Aorta (tissue), 5 donors: ENCODE data around the gene PRM2. TPM values are rescaled to one million over a fixed set of nuclear protein-coding genes. Genes with fewer than 3 reads are reported as not detected.

Experiments used
- ATAC-seq: fragments of 200-7000 bp; cut with Tn5 transposase; one replicate; pipeline ENCODE4 v1.9.1; 2022; ENCODE audit warnings: moderate library complexity; ENCODE audit not compliant: low FRiP score
- DNase-seq, 2 donors: peaks; one replicate each; pipeline ENCODE4 v3.0.0-alpha.2; 2020
- H3K27ac ChIP-seq, 2 donors: one replicate each; pipeline ENCODE4 v1.5.1; 2013; ENCODE audit warnings: low read length in 2 of 2, mild to moderate bottlenecking in 2 of 2, moderate library complexity in 2 of 2, control low read depth in 1 of 2, inconsistent platforms in 1 of 2, low read depth in 1 of 2
- H3K27me3 ChIP-seq, 2 donors: one replicate each; pipeline ENCODE4 v1.6.1; 2013; ENCODE audit warnings: control low read depth in 1 of 2, low read length in 1 of 2, mild to moderate bottlenecking in 1 of 2, moderate library complexity in 1 of 2; ENCODE audit not compliant: insufficient read depth in 2 of 2, control insufficient read depth in 1 of 2
- H3K36me3 ChIP-seq, 2 donors: one replicate each; pipeline ENCODE4 v1.6.1; 2013; ENCODE audit warnings: control low read depth in 1 of 2, low read length in 1 of 2, mild to moderate bottlenecking in 1 of 2; ENCODE audit not compliant: insufficient read depth in 2 of 2, control insufficient read depth in 1 of 2
- H3K4me1 ChIP-seq, 2 donors: one replicate each; pipeline ENCODE4 v1.6.1; 2013; ENCODE audit warnings: low read length in 2 of 2, control low read depth in 1 of 2, mild to moderate bottlenecking in 1 of 2, moderate library complexity in 1 of 2; ENCODE audit not compliant: insufficient read depth in 2 of 2, control insufficient read depth in 1 of 2
- H3K4me3 ChIP-seq, 2 donors: one replicate each; pipeline ENCODE4 v1.5.1; 2013; ENCODE audit warnings: low read length in 2 of 2, control low read depth in 1 of 2, mild to moderate bottlenecking in 1 of 2
- H3K9me3 ChIP-seq: one replicate; pipeline ENCODE4 v1.6.1; 2013; ENCODE audit warnings: mild to moderate bottlenecking, low read length; ENCODE audit not compliant: control insufficient read depth
- WGBS, 2 donors: extraction: QIAGEN DNeasy Blood & Tissue Kit; methylation state at CpG; one replicate each; pipeline ENCODE4 v1.1.7; 2013; 5-methylcytosine and 5-hydroxymethylcytosine counted together
- intact Hi-C, 2 donors: fragments of 100-400 bp; cut with DNase I; formaldehyde crosslinking; loops; one replicate each; pipeline versions ENCODE4 v1.14.2 to v1.15.0; 2022
- polyA plus RNA-seq, 2 donors: library from polyadenylated mRNA; stranded (reverse); fragments of 200-250 nt; gene quantifications; one replicate each; pipeline ENCODE4 v1.2.3, GENCODE V29; 2013
- total RNA-seq, 2 donors: library from RNA; stranded (reverse); fragmentation: NEBNext Ultra II Directional; extraction: Animal tissue kit (Norgen Biotek cat#: 25700); gene quantifications; one replicate each; pipeline ENCODE4 v1.2.1, GENCODE V29; 2021
- donor health status: healthy with polysubstance abuse.
- donor health status: Bipolar disorder and iron deficiency.
- donor health status: DM: no; HTN: no; CAD: no.
- donor health status: DM: no; HTN: no; CAD: no.
- donor health status: DM: yes; HTN: yes; CAD: no.

The PRM2 gene
- total and polyA plus RNA-seq, 4 donors: not detected

DNA sequence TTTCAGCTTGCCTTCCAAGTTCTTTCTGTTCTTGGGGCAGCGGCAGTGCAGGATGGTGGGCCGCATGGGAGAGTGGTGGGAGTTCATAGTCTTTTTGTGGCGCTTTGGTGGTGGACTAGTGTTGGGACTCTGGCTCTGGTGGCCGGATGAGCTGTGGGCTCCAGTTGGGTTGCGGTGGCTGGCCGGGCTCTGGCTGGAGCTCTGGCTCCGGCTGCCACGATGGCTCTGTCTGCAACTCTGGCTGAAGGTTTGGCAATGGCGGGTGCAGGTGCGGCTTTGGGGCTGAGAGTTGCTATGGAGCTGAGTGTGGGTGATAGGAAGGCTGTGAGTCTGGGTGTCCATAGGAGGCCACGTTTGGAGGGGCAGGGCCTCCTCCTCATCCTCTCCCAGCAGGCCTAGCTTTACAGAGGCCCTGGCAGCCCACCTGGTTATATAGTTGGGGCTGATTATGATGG, 7.3 kb downstream of the PRM2 start, which contains the start of gene TNP2:
TSS of gene TNP2 (minus strand) at position 405 of the 455 bp plus-strand sequence. CDS start at position 342, 63 bp downstream.
- ATAC-seq: no peak
- 96 to 97% methylated on average over 11 of the region's 11 CpGs for WGBS, 2 donors

DNA sequence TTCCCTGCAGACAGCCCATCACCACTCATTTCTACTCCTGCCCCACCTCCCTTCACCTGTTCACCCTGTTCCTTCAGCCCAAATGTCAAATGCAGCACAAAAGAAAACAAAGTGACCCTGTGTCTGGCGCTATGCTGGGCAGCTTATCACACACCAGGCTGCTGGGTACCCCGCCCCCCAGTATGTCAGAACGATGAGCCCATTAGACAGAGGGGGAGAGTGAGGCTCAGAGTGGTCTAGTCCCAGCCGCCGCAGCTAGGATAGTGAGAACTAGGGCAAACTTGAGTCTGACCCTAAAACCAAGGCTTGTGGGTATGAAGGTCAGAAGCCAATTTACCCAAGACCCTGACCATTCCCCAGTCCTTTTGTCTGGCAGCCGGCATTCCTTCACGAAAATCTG, 11.2 kb downstream of the PRM2 start:
- H3K27ac ChIP-seq: no peak overlapping the region
- H3K27me3 ChIP-seq: no peaks in the 10 kb centered on the region
- H3K4me1 ChIP-seq: no peaks in the 10 kb centered on the region
- WGBS, 2 donors: 70 to 80% methylated on average over 7 of the region's 7 CpGs
- no peaks in the 10 kb centered on the region for H3K36me3 ChIP-seq
- ATAC-seq (no peak), DNase-seq (no peak)
- H3K4me3 ChIP-seq: no peak overlapping the region
- intact Hi-C loops: no loop called here
- H3K9me3 ChIP-seq: no peaks in the 10 kb centered on the region

More for the DNA sequence above, 7.3 kb downstream of the PRM2 start, which contains the start of gene TNP2:
- Histone ChIP-seq H3K36me3 (no peaks in the 10 kb centered on the region), H3K9me3 (no peaks in the 10 kb centered on the region), H3K4me1 (no peaks in the 10 kb centered on the region), H3K27me3 (no peaks in the 10 kb centered on the region), H3K4me3 (no peak within 1 kb of the TSS), H3K27ac (no peak within 1 kb of the TSS)
- no peak for DNase-seq
- intact Hi-C loops: no loop called here

DNA sequence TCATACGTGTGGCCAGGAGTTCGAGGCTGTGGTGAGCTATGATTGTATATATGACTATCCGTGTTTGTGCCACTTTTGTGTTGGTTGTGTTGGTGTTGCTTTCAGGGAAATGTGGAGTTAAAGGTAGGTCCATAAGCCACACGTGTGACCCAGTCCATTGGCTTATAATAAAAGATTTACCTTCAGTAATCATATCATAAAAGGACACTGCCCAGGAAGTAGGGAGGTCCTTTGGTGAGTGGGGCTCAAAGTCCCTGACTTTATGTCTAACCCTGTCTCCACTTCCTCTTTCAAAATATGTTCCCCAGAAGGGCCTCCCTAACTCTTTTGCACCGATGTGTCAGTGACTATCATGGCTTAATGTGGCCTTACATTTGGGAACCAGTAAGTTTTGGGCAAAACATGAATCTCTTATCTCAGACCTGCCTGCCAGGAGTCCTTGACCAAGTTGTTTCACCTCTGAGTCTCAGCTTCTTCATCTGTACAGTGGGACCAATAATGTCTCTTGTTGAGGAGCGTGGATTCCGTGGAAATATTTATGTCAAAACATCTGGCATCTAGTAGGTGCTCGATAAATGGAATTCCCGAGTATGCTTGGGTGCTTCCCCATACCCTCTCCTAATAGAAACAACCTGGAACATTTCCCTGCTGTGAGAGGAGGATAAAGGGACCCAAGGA, 12.0 kb downstream of the PRM2 start:
- 83 to 87% methylated on average over 9 of the region's 9 CpGs for WGBS, 2 donors

DNA sequence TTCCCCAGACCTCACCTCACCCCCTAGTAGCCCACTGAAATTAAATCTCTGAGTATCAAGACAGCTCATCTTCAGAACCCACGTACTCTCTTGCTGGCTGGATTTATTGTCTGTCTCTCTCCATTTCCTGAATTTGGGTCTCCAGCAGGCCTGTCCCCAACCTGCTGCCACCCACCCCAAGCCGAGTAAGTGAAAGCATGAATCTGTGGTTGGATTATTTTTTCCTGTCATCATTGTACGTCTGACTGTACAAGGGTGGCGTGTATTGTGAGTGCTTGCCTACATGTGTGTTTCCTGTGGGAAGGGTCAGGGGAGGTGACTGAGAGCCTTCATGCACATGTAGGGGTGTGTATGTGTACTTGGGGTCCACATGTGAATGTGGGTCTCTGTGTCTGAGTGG, 12.5 kb downstream of the PRM2 start:
- Histone ChIP-seq H3K36me3 (no peaks in the 10 kb centered on the region), H3K27ac (no peak overlapping the region), H3K4me1 (no peaks in the 10 kb centered on the region), H3K9me3 (no peaks in the 10 kb centered on the region), H3K27me3 (no peaks in the 10 kb centered on the region), H3K4me3 (no peak overlapping the region)
- ATAC-seq (no peak), DNase-seq (no peak)
- 71 to 72% methylated on average over 4 of the region's 4 CpGs for WGBS, 2 donors
- intact Hi-C loops: no loop called here

More for the DNA sequence above, 12.0 kb downstream of the PRM2 start:
- no peak for ATAC-seq
- Histone ChIP-seq H3K27ac (no peak overlapping the region), H3K36me3 (no peaks in the 10 kb centered on the region), H3K4me1 (no peaks in the 10 kb centered on the region), H3K27me3 (no peaks in the 10 kb centered on the region), H3K4me3 (no peak overlapping the region), H3K9me3 (no peaks in the 10 kb centered on the region)
- intact Hi-C loops: no loop called here
- DNase-seq: no peak

DNA sequence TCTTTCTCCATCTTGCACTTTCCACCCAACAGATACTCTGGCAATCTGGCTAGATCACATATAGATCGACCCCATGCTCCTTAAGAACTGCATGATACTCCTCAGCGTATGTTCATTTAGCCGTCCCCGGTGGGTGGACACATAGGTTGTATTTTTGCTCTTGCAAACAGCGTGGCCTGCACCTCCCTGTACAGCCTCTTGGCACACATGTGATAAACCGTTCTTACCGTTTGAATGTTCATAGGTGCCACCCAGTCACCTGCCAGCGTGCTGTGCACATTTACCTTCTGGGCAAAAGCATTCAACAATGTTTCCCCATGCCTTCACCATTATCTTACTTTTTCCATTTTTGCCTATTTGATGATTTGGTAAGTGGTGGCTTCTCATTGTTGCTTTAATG, 13.4 kb downstream of the PRM2 start:
- H3K4me3 ChIP-seq: no peak overlapping the region
- H3K4me1 ChIP-seq: no peaks in the 10 kb centered on the region
- no peaks in the 10 kb centered on the region for H3K27me3 ChIP-seq
- no peak overlapping the region for H3K27ac ChIP-seq
- no peaks in the 10 kb centered on the region for H3K9me3 ChIP-seq
- 87 to 90% methylated on average over 8 of the region's 8 CpGs for WGBS, 2 donors
- H3K36me3 ChIP-seq: no peaks in the 10 kb centered on the region
- DNase-seq (no peak), ATAC-seq (no peak)
- intact Hi-C loops: no loop called here

DNA sequence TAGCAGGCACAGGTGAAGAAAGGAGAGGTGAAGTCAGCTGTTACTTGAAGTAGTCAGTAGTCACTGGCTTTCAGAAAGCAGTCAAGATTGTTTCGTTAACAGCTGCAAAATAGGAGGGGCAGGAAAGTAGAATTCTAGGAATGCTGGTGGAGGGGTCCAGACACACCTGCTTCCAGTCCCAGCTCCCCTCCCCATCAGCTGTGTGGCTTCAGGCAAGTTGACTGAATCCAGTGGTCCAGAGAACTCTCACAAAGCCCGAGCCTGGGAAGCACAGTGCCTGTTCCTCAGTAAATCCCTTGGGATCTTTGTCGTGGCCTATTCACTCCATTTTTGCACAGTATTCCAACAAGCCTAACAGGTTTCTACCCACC, 15.7 kb downstream of the PRM2 start:
- no peaks in the 10 kb centered on the region for H3K4me1 ChIP-seq
- H3K27ac ChIP-seq: no peak overlapping the region
- ATAC-seq (no peak), DNase-seq (no peak)
- 57 to 67% methylated on average over 3 of the region's 3 CpGs for WGBS, 2 donors
- no peaks in the 10 kb centered on the region for H3K9me3 ChIP-seq
- no peaks in the 10 kb centered on the region for H3K27me3 ChIP-seq
- no peaks in the 10 kb centered on the region for H3K36me3 ChIP-seq
- intact Hi-C loops: no loop called here
- H3K4me3 ChIP-seq: no peak overlapping the region

DNA sequence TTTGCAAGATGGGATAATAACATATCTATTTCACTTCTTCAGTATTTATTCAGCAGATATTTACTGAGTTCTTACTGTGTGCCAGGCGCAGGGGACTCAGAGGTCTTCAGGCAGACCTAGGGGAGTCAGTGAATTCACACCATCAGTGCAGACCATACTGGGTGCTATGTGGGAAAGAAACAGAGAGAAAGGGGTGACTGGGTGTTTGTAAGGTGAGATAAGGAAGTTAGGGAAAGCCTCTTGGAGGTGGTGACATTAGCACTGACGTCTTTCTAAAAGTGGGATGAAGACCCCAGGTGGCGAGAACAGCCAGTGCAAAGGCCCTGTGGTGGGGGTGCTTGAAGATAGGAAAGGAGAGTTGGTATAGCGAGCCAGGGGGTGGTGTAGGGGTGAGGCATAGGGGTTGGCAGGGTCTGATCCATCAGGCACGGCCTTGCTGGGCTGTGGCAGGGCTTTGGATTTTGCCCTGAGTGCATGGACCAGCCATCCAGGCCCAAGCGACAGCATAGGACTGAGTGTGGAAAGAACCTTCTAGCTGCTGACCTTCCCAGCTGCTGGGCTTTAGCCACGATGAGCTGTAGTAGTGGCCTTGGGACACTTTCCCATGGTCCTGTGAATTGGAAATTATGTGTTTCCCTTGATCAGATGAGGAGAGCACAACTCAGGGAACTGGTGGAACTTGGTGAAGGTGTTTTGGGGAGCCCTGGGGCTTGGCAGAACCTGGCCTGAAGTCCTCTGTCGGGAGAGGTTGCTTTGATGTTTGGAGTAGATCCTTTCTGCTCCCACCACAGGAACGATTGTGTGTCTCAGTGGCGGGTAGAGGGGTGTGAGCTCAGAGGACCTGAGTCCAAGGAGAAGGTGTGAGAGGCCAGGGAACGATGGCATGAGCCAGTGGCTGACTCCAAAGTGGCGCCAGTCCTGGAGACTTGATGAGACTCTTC, 16.4 kb downstream of the PRM2 start:
- ATAC-seq: no peak
- Histone ChIP-seq H3K4me3 (no peak overlapping the region), H3K27ac (no peak overlapping the region), H3K27me3 (no peaks in the 10 kb centered on the region), H3K9me3 (no peaks in the 10 kb centered on the region), H3K4me1 (no peaks in the 10 kb centered on the region), H3K36me3 (no peaks in the 10 kb centered on the region)
- 87 to 89% methylated on average over 12 of the region's 12 CpGs for WGBS, 2 donors
- intact Hi-C loops: loop anchor here (5.0 to 10.0 kb wide), 2 partner anchors 97 to 155 kb away; no protein-coding TSS in a partner anchor
- DNase-seq: no peak

DNA sequence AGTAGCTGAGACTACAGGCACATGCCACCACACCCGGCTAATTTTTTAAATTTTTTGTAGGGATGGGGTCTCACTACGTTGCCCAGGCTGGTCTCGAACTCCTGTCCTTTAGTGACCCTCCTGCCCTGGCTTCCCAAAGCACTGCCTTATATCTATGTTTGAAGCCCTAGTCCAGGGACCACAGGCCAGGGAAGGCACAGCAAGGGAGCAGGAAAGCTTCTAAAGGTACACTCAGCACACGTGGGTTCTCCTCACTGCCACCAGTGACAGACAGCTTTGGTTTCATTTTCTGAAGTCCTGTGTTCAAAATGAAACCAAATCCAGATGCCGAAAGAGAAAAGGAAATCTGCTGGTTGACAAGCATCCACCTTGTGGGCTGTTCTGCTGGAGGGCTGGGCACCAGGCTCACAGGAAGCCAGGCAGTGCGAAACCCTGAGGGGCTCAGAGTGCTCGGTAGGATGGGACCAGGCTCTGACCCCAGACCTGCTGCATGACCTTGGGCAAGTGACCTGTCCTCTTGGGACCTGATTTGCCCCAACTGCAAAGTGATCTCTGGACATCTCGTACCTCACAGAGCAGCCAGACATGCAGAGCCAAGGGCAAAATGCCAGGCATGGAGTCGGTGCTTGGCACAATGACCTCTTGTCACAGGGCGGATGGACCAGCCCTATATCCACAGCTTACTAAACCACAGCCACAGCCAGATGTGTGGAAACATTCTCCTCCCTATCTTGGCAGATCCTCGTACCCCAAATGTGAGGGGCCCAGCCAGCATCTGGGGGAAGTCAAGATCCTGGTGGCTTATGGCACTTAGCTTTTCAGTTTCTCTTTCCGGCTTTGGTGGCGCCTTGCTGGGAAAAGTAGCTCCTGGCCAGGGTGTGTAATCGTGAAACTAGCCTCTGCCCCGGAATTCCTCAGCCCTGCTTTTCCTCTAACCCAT, 17.5 kb downstream of the PRM2 start:
- Histone ChIP-seq H3K36me3 (no peaks in the 10 kb centered on the region), H3K9me3 (no peaks in the 10 kb centered on the region), H3K4me3 (no peak overlapping the region), H3K27me3 (no peaks in the 10 kb centered on the region), H3K4me1 (no peaks in the 10 kb centered on the region), H3K27ac (peak overlapping the region in 1 of 2 donors; percentile 25)
- 20 to 21% methylated on average over 15 of the region's 15 CpGs for whole genome bisulfite sequencing, 2 donors
- peak in 1 of 2 donors; percentile 65 for DNase-seq
- intact Hi-C loops: loop anchor here (5.0 to 10.0 kb wide), 2 partner anchors 98 to 154 kb away; no protein-coding TSS in a partner anchor
- ATAC-seq: no peak
